Right forelimb (tissue), 1 donor: ENCODE data around the gene RAI1.

Source experiments
- DNase-seq: peaks from one replicate; pipeline ENCODE4 v3.0.0-alpha.2; 2018

The RAI1 gene

GRCh38 chr17:17770632-17771044 is 89.4 kb downstream of the RAI1 start:
- DNase-seq = no peak

DNA sequence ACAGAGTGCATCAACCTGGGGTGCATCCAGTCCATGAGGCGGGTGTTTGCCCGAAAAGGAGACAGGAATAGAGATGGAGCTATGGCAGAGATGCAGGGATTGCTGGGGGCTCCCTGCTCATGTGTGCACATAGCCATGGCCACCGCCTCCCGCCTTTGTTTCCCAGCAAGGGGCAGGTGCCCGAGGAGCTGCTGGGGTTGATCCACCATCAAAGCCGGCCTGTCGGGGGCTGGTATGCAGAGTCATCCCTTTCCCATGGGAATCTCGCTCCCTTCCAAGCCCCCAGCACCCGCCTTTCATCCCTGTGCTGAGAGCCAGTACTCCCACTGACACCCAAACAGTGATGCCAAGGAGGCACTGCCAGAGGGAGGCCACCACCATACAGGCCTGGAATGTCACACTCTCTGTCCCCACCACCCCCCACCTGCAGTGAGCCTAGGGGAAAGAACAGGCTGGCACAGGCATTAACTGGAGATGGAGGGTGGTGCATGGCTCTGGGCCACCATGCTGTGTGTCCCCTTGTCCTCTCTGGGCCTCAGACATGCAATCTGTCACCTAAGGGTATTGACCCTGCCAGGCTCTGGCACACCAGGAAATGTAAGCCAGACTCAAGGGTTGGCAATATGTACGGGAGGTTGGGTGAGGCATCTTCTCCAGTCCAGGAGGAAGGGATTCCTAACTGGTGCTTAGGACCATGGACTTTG is 90.4 kb downstream of the RAI1 start:
- DNase-seq = no peak

DNA sequence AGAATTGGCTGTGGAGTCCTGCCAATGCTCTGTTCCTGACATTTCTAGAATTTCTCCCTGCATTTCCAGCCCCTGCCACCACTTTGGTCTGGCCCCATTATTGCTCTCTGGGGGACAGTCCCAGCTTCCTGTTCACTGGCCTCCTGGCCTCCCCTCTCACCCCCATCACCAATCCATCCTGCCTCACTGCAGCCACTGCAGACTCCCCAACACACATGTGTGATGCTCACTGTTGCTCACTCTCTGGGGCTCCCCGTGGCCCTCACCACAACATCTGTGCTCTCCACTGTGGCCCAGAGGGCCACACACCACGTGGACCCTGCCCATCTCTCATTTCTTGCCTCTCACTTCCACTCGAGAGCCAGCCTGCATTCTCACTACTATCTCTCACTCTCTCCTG is 91.0 kb downstream of the RAI1 start:
- no peak for DNase-seq

GRCh38 chr17:17774009-17774881 is 93.0 kb downstream of the RAI1 start:
- DNase-seq = no peak

GRCh38 chr17:17776889-17777288 is 95.6 kb downstream of the RAI1 start:
- DNase-seq = no peak

GRCh38 chr17:17778308-17779014 is 97.2 kb downstream of the RAI1 start:
- DNase-seq = peak; percentile 95

- DNase-seq = no peak
These were observed 97.9 kb downstream of the RAI1 start for GRCh38 chr17:17779015-17779611.

GRCh38 chr17:17780922-17781590 is 99.8 kb downstream of the RAI1 start:
- peak; percentile 69 for DNase-seq

- peak; percentile 88 for DNase-seq
These were observed 100.6 kb downstream of the RAI1 start for GRCh38 chr17:17781591-17782496.

- peak; percentile 76 for DNase-seq
These were observed 101.4 kb downstream of the RAI1 start for GRCh38 chr17:17782523-17783115.

GRCh38 chr17:17783116-17783824 is 102.0 kb downstream of the RAI1 start:
- DNase-seq = peak; percentile 71

GRCh38 chr17:17783825-17784656 is 102.8 kb downstream of the RAI1 start:
- peak; percentile 77 for DNase-seq

- no peak for DNase-seq
These were observed 103.5 kb downstream of the RAI1 start for GRCh38 chr17:17784657-17785267.

DNA sequence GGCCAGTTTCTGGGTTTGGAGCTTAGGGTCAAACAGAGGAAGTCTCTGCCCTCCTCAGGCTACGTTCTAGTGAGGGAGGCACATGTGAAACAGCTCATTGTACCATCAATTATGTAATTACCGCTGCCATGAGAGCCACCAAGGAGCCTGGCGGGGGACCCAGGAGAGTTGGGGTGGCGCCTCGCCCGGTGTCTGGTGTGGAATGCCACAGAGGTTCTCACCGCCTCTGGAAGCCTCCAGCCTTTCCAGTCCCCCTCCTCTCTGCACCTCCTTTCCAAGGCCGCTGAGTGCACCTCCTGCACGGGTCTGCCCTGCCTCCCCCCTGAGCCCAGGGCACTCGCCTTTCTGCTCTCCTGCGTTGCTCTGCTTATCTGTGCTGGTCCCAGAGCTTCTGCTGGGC is 104.1 kb downstream of the RAI1 start:
- no peak for DNase-seq

DNA sequence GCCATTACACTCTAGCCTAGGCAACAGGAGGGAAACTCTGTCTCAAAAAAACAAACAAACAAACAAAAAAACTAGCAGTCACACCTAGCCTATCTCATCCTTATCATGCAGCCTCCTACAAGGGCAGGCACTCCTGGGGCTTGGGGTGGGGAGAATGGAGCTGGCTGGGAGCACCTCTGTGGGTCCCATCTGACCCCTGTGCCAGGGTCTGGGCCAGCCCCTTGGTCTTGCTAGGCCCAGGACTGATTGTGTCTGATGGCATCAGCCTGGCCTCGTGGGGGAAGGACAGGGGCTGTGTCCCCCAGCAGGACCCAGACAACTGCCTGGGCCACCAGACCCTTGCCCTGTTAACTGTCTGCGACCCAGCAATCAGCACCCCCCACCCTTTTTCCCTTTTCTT is 105.7 kb downstream of the RAI1 start:
- no peak for DNase-seq

DNA sequence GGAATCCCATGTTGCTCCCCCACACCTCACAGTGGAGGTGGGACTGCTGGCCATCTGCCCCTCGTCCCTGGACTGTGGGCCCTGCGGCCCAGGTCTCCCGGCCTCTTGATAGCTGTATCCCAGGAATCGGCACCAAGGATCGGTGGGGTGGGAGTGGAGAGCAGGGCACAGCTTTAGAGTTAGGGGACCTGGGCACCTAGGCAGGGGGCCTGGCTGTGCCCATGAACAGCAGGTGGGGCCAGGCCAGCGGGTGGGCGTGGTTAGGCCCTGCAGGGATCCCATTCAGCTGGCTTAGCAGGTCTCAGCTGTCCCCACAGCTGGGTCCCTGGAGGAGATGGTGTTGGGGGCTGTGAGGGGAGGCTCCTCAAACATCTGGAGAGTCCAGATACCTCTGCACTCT is 106.3 kb downstream of the RAI1 start:
- no peak for DNase-seq

DNA sequence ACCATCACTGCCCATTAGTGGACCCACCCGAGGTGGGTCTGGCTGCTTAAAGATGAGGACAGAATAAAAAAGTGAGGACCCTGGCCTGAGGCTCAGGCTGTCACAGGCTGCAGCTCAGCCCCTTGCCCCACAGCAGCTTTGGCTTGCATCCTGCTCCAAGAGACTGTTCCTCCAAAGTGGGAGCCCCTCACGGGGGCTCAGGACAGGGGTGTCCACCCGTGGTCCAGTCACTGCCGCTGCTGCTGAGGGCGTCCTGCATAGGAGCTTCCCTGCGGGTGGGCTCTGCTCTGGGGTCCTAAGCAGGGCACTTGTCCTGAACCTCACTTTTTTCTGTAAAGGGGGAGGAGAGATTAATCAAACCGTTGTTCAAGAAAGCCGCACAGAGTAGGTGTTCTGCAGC is 107.7 kb downstream of the RAI1 start:
- no peak for DNase-seq

- no peak for DNase-seq
These were observed 108.2 kb downstream of the RAI1 start for GRCh38 chr17:17789410-17789809.
